GM12878 (cell line): ENCODE measurements around the gene MPPED1. TPM values are rescaled to one million over a fixed set of nuclear protein-coding genes. Genes with fewer than 3 reads are reported as not detected.

Experiments
- CHD2 ChIP-seq: IDR thresholded peaks from 2 replicates; pipeline ENCODE4 v1.6.1; 2011; ENCODE audit warnings: low read depth, low read length, improper control_type of control experiment, borderline replicate concordance
- EP300 ChIP-seq, 2 experiments: fragments of 150-350 bp in 1 of 2; IDR thresholded peaks; 2 replicates each; pipeline ENCODE4 v1.6.1; 2011 to 2012; ENCODE audit warnings: low read depth in 2 of 2, low read length in 2 of 2, borderline replicate concordance in 1 of 2, improper control_type of control experiment in 1 of 2, inconsistent platforms in 1 of 2; ENCODE audit not compliant: control insufficient read depth in 1 of 2
- MAX ChIP-seq: IDR thresholded peaks from 2 replicates; pipeline ENCODE4 v1.6.1; 2012; ENCODE audit warnings: low read depth, low read length, improper control_type of control experiment
- SPI1 ChIP-seq: IDR thresholded peaks from 2 replicates; pipeline ENCODE4 v1.6.1; 2011; ENCODE audit warnings: low read depth, mild to moderate bottlenecking, low read length, moderate library complexity, borderline replicate concordance; ENCODE audit not compliant: insufficient read depth
- SUPT20H ChIP-seq: IDR thresholded peaks from 2 replicates; pipeline ENCODE4 v1.6.1; 2011; ENCODE audit warnings: low read depth, mild to moderate bottlenecking, low read length, moderate library complexity, borderline replicate concordance; ENCODE audit not compliant: control insufficient read depth
- ZNF24 ChIP-seq: fragments of 450-650 bp; IDR thresholded peaks from 2 replicates; pipeline ENCODE4 v1.6.1; 2017; ENCODE audit warnings: antibody characterized with exemption, mild to moderate bottlenecking
- polyA plus RNA-seq, 11 experiments: library from polyadenylated mRNA; depleted of rRNA in 4 of 11; unstranded in 6 of 11; stranded (reverse) in 5 of 11; fragments of >200 nt; fragmentation: Nextera tagmentation in 4 of 11; fragmentation: Illumina TruSeq in 1 of 11; extraction: Ambion mirVana in 4 of 11; extraction: Trizol in 1 of 11; gene quantifications; 1 replicate in 1 of 11; 2 replicates in 10 of 11; pipeline versions ENCODE4 v1.2.1 to v1.2.3, GENCODE V29; 2011 to 2016; ENCODE audit warnings: inconsistent platforms in 2 of 11, missing spikeins in 2 of 11, low read depth in 1 of 11
- total RNA-seq, 4 experiments: library from RNA; depleted of rRNA in 3 of 4; stranded (reverse); fragments of >200 nt in 3 of 4; fragmentation: Illumina TruSeq in 1 of 4; extraction: Trizol in 1 of 4; gene quantifications; 2 replicates each; pipeline versions ENCODE4 v1.2.1 to v1.2.3, GENCODE V29; 2013 to 2021
- TF ChIP-seq, protein P1 (sequence below): fragments of 150-350 bp; IDR thresholded peaks from 2 replicates; pipeline ENCODE4 v1.6.1; 2016; ENCODE audit warnings: low read depth, low read length

Gene MPPED1
- total and polyA plus RNA-seq, 10 of the 15 experiments (the other 5 are each of a cell fraction or from before 2014, with no cell fraction given) = 0.11 TPM; not detected in 9

DNA sequence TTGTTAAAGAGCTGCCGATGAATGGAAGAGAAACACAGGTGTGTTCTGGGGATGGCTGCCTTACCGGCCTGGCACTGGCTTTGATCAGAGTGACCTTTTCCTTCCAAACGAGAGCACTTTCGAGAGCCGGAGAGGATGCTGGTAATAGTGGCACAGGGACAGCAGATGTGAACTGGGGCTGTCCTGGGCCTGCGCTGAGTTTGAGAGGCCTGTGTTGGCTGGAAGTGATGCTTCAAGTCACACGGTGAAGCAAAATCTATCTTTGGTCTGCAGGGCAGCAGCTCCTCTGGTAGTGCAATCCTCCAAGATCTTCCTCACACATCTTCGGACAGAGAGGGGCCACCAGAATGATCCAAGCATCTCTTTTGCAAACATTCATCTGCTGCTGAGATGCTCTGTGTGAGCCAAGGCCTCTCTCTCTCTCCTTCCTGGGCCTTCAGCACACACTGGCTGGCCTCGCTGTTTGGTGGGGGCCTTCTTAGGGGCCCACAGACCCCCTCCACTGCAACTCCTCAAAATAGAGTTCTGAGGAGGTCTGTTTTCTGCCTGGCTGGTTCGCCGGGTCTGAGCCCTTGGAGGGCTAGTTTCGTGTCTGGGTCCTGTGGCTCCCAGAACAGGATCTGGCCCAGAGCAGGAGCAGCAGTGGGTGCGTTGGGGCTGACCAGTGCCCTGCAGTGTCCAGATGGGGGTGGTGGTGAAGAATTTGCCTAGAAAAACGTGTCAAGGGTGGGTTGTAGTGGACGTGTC lies 6.4 kb downstream of the MPPED1 start (continued):
- TF ChIP-seq, protein P1, sequence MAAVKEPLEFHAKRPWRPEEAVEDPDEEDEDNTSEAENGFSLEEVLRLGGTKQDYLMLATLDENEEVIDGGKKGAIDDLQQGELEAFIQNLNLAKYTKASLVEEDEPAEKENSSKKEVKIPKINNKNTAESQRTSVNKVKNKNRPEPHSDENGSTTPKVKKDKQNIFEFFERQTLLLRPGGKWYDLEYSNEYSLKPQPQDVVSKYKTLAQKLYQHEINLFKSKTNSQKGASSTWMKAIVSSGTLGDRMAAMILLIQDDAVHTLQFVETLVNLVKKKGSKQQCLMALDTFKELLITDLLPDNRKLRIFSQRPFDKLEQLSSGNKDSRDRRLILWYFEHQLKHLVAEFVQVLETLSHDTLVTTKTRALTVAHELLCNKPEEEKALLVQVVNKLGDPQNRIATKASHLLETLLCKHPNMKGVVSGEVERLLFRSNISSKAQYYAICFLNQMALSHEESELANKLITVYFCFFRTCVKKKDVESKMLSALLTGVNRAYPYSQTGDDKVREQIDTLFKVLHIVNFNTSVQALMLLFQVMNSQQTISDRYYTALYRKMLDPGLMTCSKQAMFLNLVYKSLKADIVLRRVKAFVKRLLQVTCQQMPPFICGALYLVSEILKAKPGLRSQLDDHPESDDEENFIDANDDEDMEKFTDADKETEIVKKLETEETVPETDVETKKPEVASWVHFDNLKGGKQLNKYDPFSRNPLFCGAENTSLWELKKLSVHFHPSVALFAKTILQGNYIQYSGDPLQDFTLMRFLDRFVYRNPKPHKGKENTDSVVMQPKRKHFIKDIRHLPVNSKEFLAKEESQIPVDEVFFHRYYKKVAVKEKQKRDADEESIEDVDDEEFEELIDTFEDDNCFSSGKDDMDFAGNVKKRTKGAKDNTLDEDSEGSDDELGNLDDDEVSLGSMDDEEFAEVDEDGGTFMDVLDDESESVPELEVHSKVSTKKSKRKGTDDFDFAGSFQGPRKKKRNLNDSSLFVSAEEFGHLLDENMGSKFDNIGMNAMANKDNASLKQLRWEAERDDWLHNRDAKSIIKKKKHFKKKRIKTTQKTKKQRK = no peak
- TF ChIP-seq EP300 (IDR thresholded peaks at IDR 0.05; ENCODE audit: borderline replicate concordance in 1 of 2, control insufficient read depth in 1 of 2, low read depth in 2 of 2, low read length in 2 of 2) (no peak), ZNF24 (no peak), CHD2 (no peak), MAX (no peak), SPI1 (no peak), SUPT20H (no peak)
